HG03571 (cell line): ENCODE data around the gene CSMD2.
"Not testable (repeated sequence)": the region's sequence is repeated elsewhere in the genome, so short reads cannot be mapped to it uniquely, and the experiment has no call there.

Experiments used
- ATAC-seq: cut with Tn5 transposase; IDR thresholded peaks from one replicate; pipeline ENCODE4 v1.9.1; 2021; ENCODE audit not compliant: unreplicated experiment

CSMD2 gene

GRCh38 chr1:34113362-34113761, 51.7 kb downstream of the CSMD2 start:
- no peak for ATAC-seq

- no peak for ATAC-seq
Observed at GRCh38 chr1:34108711-34109110, 56.3 kb downstream of the CSMD2 start.

- ATAC-seq = no peak
Observed at GRCh38 chr1:34108269-34108668, 56.8 kb downstream of the CSMD2 start.

GRCh38 chr1:34101151-34101550, 63.9 kb downstream of the CSMD2 start:
- ATAC-seq = no peak

GRCh38 chr1:34100332-34100731, 64.7 kb downstream of the CSMD2 start:
- ATAC-seq = no peak

DNA sequence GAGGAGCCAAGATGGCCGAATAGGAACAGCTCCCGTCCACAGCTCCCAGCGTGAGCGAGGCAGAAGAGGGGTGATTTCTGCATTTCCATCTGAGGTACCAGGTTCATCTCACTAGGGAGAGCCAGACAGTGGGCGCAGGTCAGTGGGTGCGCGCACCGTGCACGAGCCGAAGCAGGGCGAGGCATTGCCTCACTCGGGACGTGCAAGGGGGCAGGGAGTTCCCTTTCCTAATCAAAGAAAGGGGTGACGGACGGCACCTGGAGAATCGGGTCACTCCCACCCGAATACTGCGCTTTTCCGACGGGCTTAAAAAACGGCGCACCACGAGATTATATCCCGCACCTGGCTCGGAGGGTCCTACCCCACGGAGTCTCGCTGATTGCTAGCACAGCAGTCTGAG, 72.6 kb downstream of the CSMD2 start:
- not testable (repeated sequence) for ATAC-seq

- ATAC-seq = no peak
Observed at GRCh38 chr1:34089731-34090130, 75.3 kb downstream of the CSMD2 start.

DNA sequence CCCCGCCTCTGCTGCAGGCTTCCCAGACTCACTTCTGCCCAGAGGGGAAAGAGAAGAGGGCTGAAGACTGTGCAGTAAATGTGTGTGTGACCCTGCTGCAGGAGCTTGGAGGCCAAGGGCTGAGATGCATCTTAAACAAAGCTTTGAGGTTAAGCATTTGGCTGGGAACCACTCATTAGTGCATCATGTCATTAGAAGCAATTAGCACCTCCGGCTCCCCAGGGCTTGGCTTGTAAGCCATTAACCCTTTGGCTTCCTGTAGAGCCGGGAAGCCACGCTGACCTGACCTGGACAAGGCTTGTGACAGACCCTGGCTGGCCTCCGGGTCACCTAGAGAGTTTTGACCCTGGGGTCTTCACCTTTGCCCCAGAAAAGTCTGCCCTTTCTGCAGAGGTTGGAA, 77.0 kb downstream of the CSMD2 start:
- ATAC-seq = no peak

DNA sequence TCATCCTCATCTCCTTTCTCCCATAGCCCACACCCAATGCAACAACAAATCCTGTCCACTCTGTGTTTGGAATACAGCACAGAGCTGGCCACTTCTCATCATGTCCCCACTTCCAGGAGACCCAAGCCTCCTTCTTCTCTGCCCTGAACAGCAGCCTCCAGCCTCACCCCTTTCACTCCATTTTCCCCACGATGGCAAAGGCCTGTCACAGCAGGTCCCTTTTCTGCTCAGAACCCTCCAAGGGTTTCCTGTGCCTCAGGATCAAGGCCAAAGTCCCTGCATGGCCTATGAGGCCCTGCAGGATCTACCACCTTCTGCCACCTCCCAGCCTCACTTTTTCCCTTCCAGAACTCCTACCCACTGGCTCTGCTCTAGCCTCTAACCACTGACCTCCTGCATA, 78.5 kb downstream of the CSMD2 start:
- no peak for ATAC-seq

- no peak for ATAC-seq
Observed at GRCh38 chr1:34083974-34084373, 81.1 kb downstream of the CSMD2 start.

GRCh38 chr1:34082085-34082670, 82.9 kb downstream of the CSMD2 start:
- ATAC-seq = not testable (repeated sequence)

DNA sequence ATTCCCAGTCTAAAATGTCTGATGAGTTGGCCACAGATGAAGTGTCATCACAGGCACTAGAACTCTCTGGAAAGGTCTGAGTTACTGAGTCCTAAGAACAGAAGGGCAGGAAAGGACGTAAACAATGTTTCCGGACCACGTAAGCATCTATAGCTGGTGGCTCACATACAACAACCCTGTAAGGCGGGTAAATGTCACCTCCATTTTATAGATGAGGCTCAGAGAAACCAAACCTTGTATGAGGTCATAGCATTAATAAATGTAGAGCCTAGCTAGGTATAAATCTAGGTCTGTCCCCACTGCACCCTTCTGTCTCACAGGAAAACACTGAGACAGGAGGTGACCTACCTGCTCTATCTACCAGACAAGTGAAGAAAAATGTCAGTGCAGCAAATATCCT, 86.6 kb downstream of the CSMD2 start:
- no peak for ATAC-seq

DNA sequence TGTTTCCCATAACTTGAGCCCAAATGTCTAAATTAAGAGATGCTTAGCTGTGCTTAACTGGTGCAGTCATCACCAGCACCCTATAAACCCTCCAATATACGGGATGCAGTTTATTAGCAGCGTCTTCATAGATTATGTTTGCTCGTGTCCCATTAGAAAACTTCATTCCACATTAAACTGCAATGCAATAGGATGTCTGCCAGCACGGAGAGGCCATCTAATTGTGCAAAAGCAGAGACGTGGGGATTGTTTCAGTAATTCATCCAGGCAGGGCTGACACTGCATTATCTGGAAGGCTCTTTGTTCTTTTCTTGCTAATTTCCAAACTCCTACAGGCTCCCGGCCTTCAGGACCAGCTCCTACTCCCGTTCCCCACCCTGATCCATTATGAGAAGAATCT, 89.5 kb downstream of the CSMD2 start:
- no peak for ATAC-seq

- ATAC-seq = no peak
Observed at GRCh38 chr1:34073028-34073695, 91.9 kb downstream of the CSMD2 start.

GRCh38 chr1:34070201-34070836, 94.7 kb downstream of the CSMD2 start:
- ATAC-seq = no peak

- ATAC-seq = no peak
Observed at GRCh38 chr1:34066981-34067603, 97.9 kb downstream of the CSMD2 start.

GRCh38 chr1:34066166-34066565, 98.9 kb downstream of the CSMD2 start:
- ATAC-seq = no peak

DNA sequence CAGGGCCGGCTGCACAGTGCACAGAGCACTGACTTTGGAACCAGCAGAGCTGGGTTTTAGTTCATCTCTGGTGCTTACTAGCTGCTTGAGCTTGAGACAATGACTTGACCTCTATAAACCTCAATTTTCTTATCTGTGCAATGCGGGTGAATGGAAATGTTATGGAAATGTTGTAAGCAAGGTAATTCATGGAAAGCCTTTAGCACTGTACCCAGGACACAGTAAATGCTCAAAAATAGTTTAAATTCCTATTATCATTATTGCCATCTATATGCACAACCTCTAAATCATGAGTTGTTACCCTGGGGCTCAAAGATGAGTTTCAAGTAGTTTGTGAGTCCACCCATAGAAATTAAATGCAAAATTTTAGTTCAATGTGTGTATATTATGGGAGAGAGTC, 99.5 kb downstream of the CSMD2 start:
- no peak for ATAC-seq

- no peak for ATAC-seq
Observed at GRCh38 chr1:34060901-34061415, 104.1 kb downstream of the CSMD2 start.

DNA sequence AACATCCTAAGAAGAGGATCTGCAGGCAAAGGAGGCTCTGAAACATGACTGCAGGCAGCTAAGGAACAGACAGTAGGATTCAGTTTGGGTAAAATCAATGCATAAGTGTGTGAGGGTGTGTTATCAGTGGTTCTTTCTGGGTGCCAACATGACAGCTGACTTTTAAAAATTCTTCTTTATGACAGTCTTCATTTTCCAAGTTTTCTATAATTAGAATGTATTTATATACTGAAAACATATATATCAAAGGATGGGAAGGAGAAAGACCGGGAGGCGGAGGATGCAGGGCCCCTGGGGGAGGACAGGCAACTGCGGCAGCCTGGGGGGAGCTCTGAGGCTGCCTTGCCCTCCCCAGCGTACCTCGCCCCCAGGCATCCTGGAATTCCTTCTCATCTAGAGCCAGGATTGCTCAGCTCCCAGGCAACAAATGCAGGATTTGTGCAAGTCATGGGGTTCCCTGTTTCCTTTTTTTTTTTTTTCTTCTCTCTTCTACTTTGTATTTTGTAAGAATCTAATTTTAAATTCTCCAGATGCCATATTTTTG, 104.8 kb downstream of the CSMD2 start:
- no peak for ATAC-seq

GRCh38 chr1:34057347-34058130, 107.5 kb downstream of the CSMD2 start:
- no peak for ATAC-seq
